Immature natural killer cell (primary cell): Measurements from ENCODE around the gene KRT16. TPM values are rescaled to one million over a fixed set of nuclear protein-coding genes. Genes with fewer than 3 reads are reported as not detected.

Experiments
- polyA plus RNA-seq, 3 donors: library from polyadenylated mRNA; unstranded; fragments of 300-500 nt; fragmentation: Illumina TruSeq; gene quantifications; one replicate each; pipeline ENCODE4 v1.2.3, GENCODE V29; 2021

Gene KRT16
- polyA plus RNA-seq, 3 donors from 2014 or later: not detected

Other genes with a start within 250 kb of the KRT16 start
- not detected for gene KRT33B, start 243.0 kb downstream of the KRT16 start, polyA plus RNA-seq
- gene KRT34, start 230.5 kb downstream of the KRT16 start, polyA plus RNA-seq: not detected
- gene KRT31, start 215.2 kb downstream of the KRT16 start, polyA plus RNA-seq: not detected
- not detected for gene KRT37, start 188.2 kb downstream of the KRT16 start, polyA plus RNA-seq
- not detected for gene KRT38, start 171.8 kb downstream of the KRT16 start, polyA plus RNA-seq
- not detected for gene KRT32, start 145.4 kb downstream of the KRT16 start, polyA plus RNA-seq
- gene KRT35, start 131.6 kb downstream of the KRT16 start, polyA plus RNA-seq: not detected
- gene KRT36, start 122.9 kb downstream of the KRT16 start, polyA plus RNA-seq: not detected
- gene KRT13, start 107.2 kb downstream of the KRT16 start, polyA plus RNA-seq: not detected
- gene KRT15, start 93.9 kb downstream of the KRT16 start, polyA plus RNA-seq: not detected
- gene KRT19, start 84.5 kb downstream of the KRT16 start, polyA plus RNA-seq: not detected
- gene KRT9, start 40.7 kb downstream of the KRT16 start, polyA plus RNA-seq: not detected
- gene KRT14, start 25.9 kb downstream of the KRT16 start, polyA plus RNA-seq: not detected
- gene KRT17, start 11.8 kb upstream of the KRT16 start, polyA plus RNA-seq: not detected
- gene EIF1, start 76.1 kb upstream of the KRT16 start, polyA plus RNA-seq: 1,000 to 10,000 TPM in 1 of 3 donors, 100 to 1,000 TPM in 2; 639 to 1,260 (median 915) TPM
- gene GAST, start 99.6 kb upstream of the KRT16 start, polyA plus RNA-seq: not detected
- not detected for gene HAP1, start 121.9 kb upstream of the KRT16 start, polyA plus RNA-seq
- gene JUP, start 173.9 kb upstream of the KRT16 start, polyA plus RNA-seq: under 1 TPM in 2 of 3 donors, not detected in 1; 0.61 to 0.76 TPM
- gene P3H4, start 199.2 kb upstream of the KRT16 start, polyA plus RNA-seq: 10 to 100 TPM in 1 of 3 donors, 1 to 10 TPM in 2; 6.7 to 11.2 (median 9.8) TPM
- under 1 TPM in 2 of 3 donors, not detected in 1; 0.43 to 0.71 TPM for gene FKBP10, start 200.2 kb upstream of the KRT16 start, polyA plus RNA-seq
- gene NT5C3B, start 223.5 kb upstream of the KRT16 start, polyA plus RNA-seq: 10 to 100 TPM in 2 of 3 donors, 1 to 10 TPM in 1; 6.4 to 24.6 (median 13.7) TPM
- under 1 TPM in 1 of 3 donors, not detected in 2; 0.15 TPM for gene KLHL10, start 225.1 kb upstream of the KRT16 start, polyA plus RNA-seq